OCI-LY3 (cell line): ENCODE data around the gene GAS1.

Source experiments
- H2AFZ ChIP-seq: fragments of 200-600, 300-600 bp; shearing (Covaris generic); 2 replicates; pipeline ENCODE4 v1.6.0; 2014; ENCODE audit warnings: antibody characterized with exemption, low read depth, low read length
- H3K27ac ChIP-seq: fragments of 200-600, 300-600 bp; sonication (generic); 2 replicates; pipeline ENCODE4 v1.5.1; 2014; ENCODE audit warnings: mild to moderate bottlenecking, low read length, moderate library complexity, mixed read lengths
- H3K27me3 ChIP-seq: fragments of 200-600, 300-600 bp; sonication (generic); 2 replicates; pipeline ENCODE4 v1.6.1; 2014; ENCODE audit warnings: low read depth, low read length, mixed read lengths
- H3K36me3 ChIP-seq: fragments of 200-600, 300-600 bp; sonication (generic); replicated peaks from 2 replicates; pipeline ENCODE3; 2014; ENCODE audit warnings: low read depth, low read length, mixed read lengths
- H3K4me1 ChIP-seq: fragments of 300-600, 200-600 bp; sonication (generic); 2 replicates; pipeline ENCODE4 v1.6.1; 2014; ENCODE audit warnings: low read length, mixed read lengths
- H3K4me2 ChIP-seq: fragments of 200-600, 300-600 bp; sonication (generic); 2 replicates; pipeline ENCODE4 v1.6.1; 2014; ENCODE audit warnings: low read length, mixed read lengths
- H3K4me3 ChIP-seq: fragments of 300-600, 200-600 bp; sonication (generic); 2 replicates; pipeline ENCODE4 v1.5.1; 2014; ENCODE audit warnings: antibody characterized with exemption, mild to moderate bottlenecking, low read length, moderate library complexity
- H3K79me2 ChIP-seq: fragments of 300-600, 200-600 bp; shearing (Covaris generic); 2 replicates; pipeline ENCODE4 v1.6.1; 2014; ENCODE audit warnings: mild to moderate bottlenecking, low read length, mixed read lengths
- H3K9ac ChIP-seq: fragments of 300-600, 200-600 bp; shearing (Covaris generic); 2 replicates; pipeline ENCODE4 v1.6.0; 2014; ENCODE audit warnings: mild to moderate bottlenecking, low read length, moderate library complexity
- H3K9me3 ChIP-seq: fragments of 200-600, 300-600 bp; shearing (Covaris generic); 2 replicates; pipeline ENCODE4 v1.6.1; 2014; ENCODE audit warnings: low read length, mixed read lengths; ENCODE audit not compliant: insufficient read depth
- H4K20me1 ChIP-seq: fragments of 200-600, 300-600 bp; sonication (generic); 2 replicates; pipeline ENCODE4 v1.6.1; 2016; ENCODE audit warnings: low read length, mixed read lengths; ENCODE audit not compliant: insufficient read depth
- CTCF ChIP-seq: fragments of 200-600, 300-600 bp; sonication (generic); IDR thresholded peaks from 2 replicates; pipeline ENCODE4 v1.5.1; 2014; ENCODE audit warnings: antibody characterized with exemption, low read length, low read depth
- EZH2phosphoT487 ChIP-seq: fragments of 200-600 bp; shearing (Covaris generic); IDR thresholded peaks from 2 replicates; pipeline ENCODE4 v1.6.1; 2018; ENCODE audit warnings: antibody characterized with exemption, mixed run types, low read depth

GAS1 gene

GRCh38 chr9:86955561-86955960 is 8.3 kb upstream of the GAS1 start:
- H4K20me1 ChIP-seq: no peaks in the 10 kb centered on the region
- H3K9ac ChIP-seq: no peak overlapping the region
- no peak overlapping the region for H3K4me2 ChIP-seq
- no peaks in the 10 kb centered on the region for H3K4me1 ChIP-seq
- TF ChIP-seq EZH2phosphoT487: no peak
- no peak for TF ChIP-seq CTCF
- H2AFZ ChIP-seq: no peak overlapping the region
- H3K36me3 ChIP-seq: no peaks in the 10 kb centered on the region
- no peak overlapping the region for H3K4me3 ChIP-seq
- H3K79me2 ChIP-seq: no peaks in the 10 kb centered on the region
- no peaks in the 10 kb centered on the region for H3K9me3 ChIP-seq
- H3K27me3 ChIP-seq: no peaks in the 10 kb centered on the region
- no peak overlapping the region for H3K27ac ChIP-seq

- H3K4me1 ChIP-seq: no peaks in the 10 kb centered on the region
- H4K20me1 ChIP-seq: no peaks in the 10 kb centered on the region
- TF ChIP-seq CTCF: no peak
- no peak for TF ChIP-seq EZH2phosphoT487
- no peak overlapping the region for H3K4me2 ChIP-seq
- no peak overlapping the region for H3K27ac ChIP-seq
- H3K36me3 ChIP-seq: no peaks in the 10 kb centered on the region
- H2AFZ ChIP-seq: no peak overlapping the region
- H3K9me3 ChIP-seq: no peaks in the 10 kb centered on the region
- no peaks in the 10 kb centered on the region for H3K27me3 ChIP-seq
- no peaks in the 10 kb centered on the region for H3K79me2 ChIP-seq
- no peak overlapping the region for H3K4me3 ChIP-seq
- no peak overlapping the region for H3K9ac ChIP-seq
Measured at GRCh38 chr9:86955042-86955441, 7.7 kb upstream of the GAS1 start.

GRCh38 chr9:86953181-86953580 is 5.9 kb upstream of the GAS1 start:
- Histone ChIP-seq H3K4me1 (no peaks in the 10 kb centered on the region), H3K4me2 (no peak overlapping the region), H3K9me3 (no peaks in the 10 kb centered on the region), H2AFZ (no peak overlapping the region), H3K36me3 (no peaks in the 10 kb centered on the region), H3K27ac (no peak overlapping the region), H4K20me1 (no peaks in the 10 kb centered on the region), H3K79me2 (no peaks in the 10 kb centered on the region), H3K4me3 (no peak overlapping the region), H3K27me3 (no peaks in the 10 kb centered on the region), H3K9ac (no peak overlapping the region)
- TF ChIP-seq EZH2phosphoT487 (no peak), CTCF (no peak)

- no peaks in the 10 kb centered on the region for H3K9me3 ChIP-seq
- no peaks in the 10 kb centered on the region for H4K20me1 ChIP-seq
- no peaks in the 10 kb centered on the region for H3K36me3 ChIP-seq
- no peaks in the 10 kb centered on the region for H3K4me1 ChIP-seq
- no peak overlapping the region for H2AFZ ChIP-seq
- no peaks in the 10 kb centered on the region for H3K27me3 ChIP-seq
- no peak overlapping the region for H3K9ac ChIP-seq
- TF ChIP-seq EZH2phosphoT487 (no peak), CTCF (0 out of 2 replicates have a peak, but pooled peaks have one; percentile 10)
- peak overlapping the region; percentile 7 for H3K4me2 ChIP-seq
- H3K27ac ChIP-seq: no peak overlapping the region
- H3K79me2 ChIP-seq: no peaks in the 10 kb centered on the region
- peak overlapping the region; percentile 35 for H3K4me3 ChIP-seq
Measured at GRCh38 chr9:86948074-86948929, 996 bp upstream of the GAS1 start.
